PC-9 (cell line): ENCODE results near the gene NRG2. TPM values are rescaled to one million over a fixed set of nuclear protein-coding genes. Genes with fewer than 3 reads are reported as not detected.

Experiments used
- BruUV-seq: library from RNA; stranded (reverse); fragments of 400-500 nt; replicated peaks from 2 replicates; lab custom pipeline; 2021; lab: Mats Ljungman, UMichigan
- CTCF ChIA-PET: fragments of 300-600 bp; sonication (Branson Sonifier 250); formaldehyde crosslinking; loops from one replicate; lab custom pipeline; 2022; ENCODE audit warnings: antibody characterized with exemption; lab: Charles Lee
- POLR2A ChIA-PET: fragments of 300-600 bp; sonication (Branson Sonifier 250); formaldehyde crosslinking; loops from one replicate; lab custom pipeline; 2022; ENCODE audit warnings: antibody characterized with exemption; ENCODE audit not compliant: unreplicated experiment; lab: Charles Lee
- DNase-seq, 2 experiments: peaks; one replicate each; pipeline versions ENCODE4 v3.0.0 to v3.0.0-alpha.2; 2015 to 2022; ENCODE audit warnings: mixed read lengths in 1 of 2
- H2AFZ ChIP-seq: fragments of 200-600 bp; sonication (generic); 2 replicates; pipeline ENCODE4 v1.8.1; 2017; ENCODE audit warnings: antibody characterized with exemption
- H3F3A ChIP-seq: fragments of 200-600 bp; sonication (generic); 2 replicates; pipeline ENCODE4 v1.8.1; 2017; ENCODE audit warnings: antibody characterized with exemption, mild to moderate bottlenecking, low read depth; ENCODE audit not compliant: insufficient read depth
- H3K27ac ChIP-seq: fragments of 200-600 bp; sonication (generic); 2 replicates; pipeline ENCODE4 v1.6.1; 2016; ENCODE audit warnings: mixed run types
- H3K27me3 ChIP-seq: fragments of 200-600 bp; sonication (generic); 2 replicates; pipeline ENCODE4 v1.6.1; 2016; ENCODE audit warnings: low read depth, mixed run types; ENCODE audit not compliant: insufficient read depth
- H3K36me3 ChIP-seq: fragments of 200-600 bp; sonication (generic); 2 replicates; pipeline ENCODE4 v1.6.1; 2016; ENCODE audit warnings: low read depth, mixed run types
- H3K4me1 ChIP-seq: fragments of 200-600 bp; sonication (generic); replicated peaks from 2 replicates; pipeline ENCODE4 v1.6.1; 2016; ENCODE audit warnings: mixed run types; ENCODE audit not compliant: insufficient read depth
- H3K4me2 ChIP-seq: fragments of 200-600 bp; sonication (generic); 2 replicates; pipeline ENCODE4 v1.6.1; 2017; ENCODE audit warnings: mixed run types
- H3K4me3 ChIP-seq: fragments of 200-600 bp; sonication (generic); 2 replicates; pipeline ENCODE4 v1.6.1; 2016; ENCODE audit warnings: mixed run types
- H3K79me2 ChIP-seq: fragments of 200-600 bp; sonication (generic); 2 replicates; pipeline ENCODE4 v1.6.1; 2017; ENCODE audit warnings: low read depth, mixed run types
- H3K9me2 ChIP-seq: fragments of 200-600 bp; sonication (generic); 2 replicates; pipeline ENCODE4 v1.8.1; 2017; ENCODE audit warnings: mild to moderate bottlenecking; ENCODE audit not compliant: insufficient read depth
- H3K9me3 ChIP-seq: fragments of 200-600 bp; sonication (generic); 2 replicates; pipeline ENCODE4 v1.8.1; 2016; ENCODE audit warnings: low read depth; ENCODE audit not compliant: insufficient read depth
- H4K20me1 ChIP-seq: fragments of 200-600 bp; sonication (generic); 2 replicates; pipeline ENCODE4 v1.8.1; 2017; ENCODE audit not compliant: insufficient read depth
- CTCF ChIP-seq: fragments of 200-600 bp; sonication (generic); conservative IDR thresholded peaks from 2 replicates; pipeline ENCODE4 v1.6.1; 2017; ENCODE audit warnings: mixed run types, antibody characterized with exemption, mild to moderate bottlenecking, moderate library complexity
- EZH2 ChIP-seq: fragments of 200-600 bp; sonication (generic); IDR thresholded peaks from 2 replicates; pipeline ENCODE4 v1.8.0; 2017; ENCODE audit warnings: antibody characterized with exemption, low read depth
- intact Hi-C: fragments of 100-400 bp; cut with micrococcal nuclease; formaldehyde crosslinking; loops from one replicate; pipeline ENCODE4 v1.10.0; 2022; ENCODE audit not compliant: unreplicated experiment
- total RNA-seq: library from RNA; stranded (reverse); gene quantifications from 2 replicates; pipeline ENCODE4 v1.2.3, GENCODE V29; 2021

NRG2 gene
- total RNA-seq, 1 experiment from 2014 or later, result not detected

GRCh38 chr5:140083650-140084049 is 40.6 kb upstream of the NRG2 start:
- H3K79me2 ChIP-seq, result no peaks in the 10 kb centered on the region
- H3K4me2 ChIP-seq, result no peak overlapping the region
- H2AFZ ChIP-seq, result no peak overlapping the region
- no peak overlapping the region for H3K27ac ChIP-seq
- ChIA-PET CTCF (no interaction called here), POLR2A (no interaction called here)
- no peak for DNase-seq
- no peaks in the 10 kb centered on the region for H3K9me3 ChIP-seq
- no peak overlapping the region for H3K4me3 ChIP-seq
- BruUV-seq, result no TSS peak
- H4K20me1 ChIP-seq, result no peaks in the 10 kb centered on the region
- no peaks in the 10 kb centered on the region for H3K36me3 ChIP-seq
- no peaks in the 10 kb centered on the region for H3K4me1 ChIP-seq
- TF ChIP-seq CTCF, result no peak
- no peak for TF ChIP-seq EZH2
- intact Hi-C loops, result loop anchor here (10.0 kb wide), 1 partner anchor 141 kb away; no protein-coding TSS in a partner anchor
- peaks cover 22% of the 10 kb centered on the region for H3K27me3 ChIP-seq
- no peaks in the 10 kb centered on the region for H3K9me2 ChIP-seq
- 0 out of 2 replicates have a peak, but pooled peaks cover 4% of the 10 kb centered on the region for H3F3A ChIP-seq

- no peaks in the 10 kb centered on the region for H4K20me1 ChIP-seq
- no peaks in the 10 kb centered on the region for H3K36me3 ChIP-seq
- H3F3A ChIP-seq, result 0 out of 2 replicates have a peak, but pooled peaks cover 4% of the 10 kb centered on the region
- ChIA-PET CTCF (no interaction called here), POLR2A (no interaction called here)
- no peak for TF ChIP-seq EZH2
- no peak for TF ChIP-seq CTCF
- H3K9me2 ChIP-seq, result no peaks in the 10 kb centered on the region
- H3K4me1 ChIP-seq, result no peaks in the 10 kb centered on the region
- H2AFZ ChIP-seq, result no peak overlapping the region
- H3K79me2 ChIP-seq, result no peaks in the 10 kb centered on the region
- BruUV-seq, result no TSS peak
- no peak overlapping the region for H3K27ac ChIP-seq
- H3K4me2 ChIP-seq, result no peak overlapping the region
- no peaks in the 10 kb centered on the region for H3K9me3 ChIP-seq
- intact Hi-C loops, result loop anchor here (10.0 kb wide), 1 partner anchor 142 kb away; no protein-coding TSS in a partner anchor
- H3K4me3 ChIP-seq, result no peak overlapping the region
- DNase-seq, result no peak
- peaks cover 22% of the 10 kb centered on the region for H3K27me3 ChIP-seq
These were observed 40.0 kb upstream of the NRG2 start for GRCh38 chr5:140083120-140083519.

GRCh38 chr5:140076788-140077187 is 33.7 kb upstream of the NRG2 start:
- Histone ChIP-seq H3K27me3 (0 out of 2 replicates have a peak, but pooled peaks cover under 1% of the 10 kb centered on the region), H3K4me3 (no peak overlapping the region), H3K36me3 (no peaks in the 10 kb centered on the region), H2AFZ (no peak overlapping the region), H3K9me3 (no peaks in the 10 kb centered on the region), H3F3A (no peaks in the 10 kb centered on the region), H4K20me1 (no peaks in the 10 kb centered on the region), H3K4me2 (no peak overlapping the region), H3K27ac (no peak overlapping the region), H3K9me2 (no peaks in the 10 kb centered on the region), H3K4me1 (no peaks in the 10 kb centered on the region), H3K79me2 (no peaks in the 10 kb centered on the region)
- DNase-seq, result no peak
- TF ChIP-seq CTCF (no peak), EZH2 (no peak)
- ChIA-PET CTCF (no interaction called here), POLR2A (no interaction called here)
- intact Hi-C loops, result no loop called here
- no TSS peak for BruUV-seq
